T47D (cell line): ENCODE data around the gene BMPR1B.

ENCODE experiments used
- DNase-seq, 2 experiments: peaks; one replicate each; pipeline versions ENCODE4 v3.0.0 to v3.0.0-alpha.2; 2011 to 2012; ENCODE audit warnings: low read depth in 1 of 2, low spot score in 1 of 2
- JUND ChIP-seq: IDR thresholded peaks from 2 replicates; pipeline ENCODE4 v1.6.1; 2012; ENCODE audit warnings: low read depth
- in situ Hi-C: cut with HindIII; loops from 2 replicates; pipeline ENCODE4 v1.10.0; 2016; ENCODE audit warnings: low sequenced_read_pairs, low pct_unique_long_range_greater_than_20kb

Gene BMPR1B

GRCh38 chr4:95186666-95187065, 428.9 kb downstream of the BMPR1B start:
- in situ Hi-C loops, result no loop called here
- TF ChIP-seq JUND, result no peak
- DNase-seq, result no peak

- in situ Hi-C loops, result no loop called here
Observed at GRCh38 chr4:95188701-95189370, 431.1 kb downstream of the BMPR1B start.

GRCh38 chr4:95190751-95191436, 433.1 kb downstream of the BMPR1B start:
- DNase-seq, result peak in 1 of 2 experiments; percentile 15
- no peak for TF ChIP-seq JUND
- in situ Hi-C loops, result no loop called here

More at GRCh38 chr4:95188701-95189370, 431.1 kb downstream of the BMPR1B start:
- TF ChIP-seq JUND, result no peak
- DNase-seq, result no peak

- in situ Hi-C loops, result no loop called here
- DNase-seq, result no peak
Observed at GRCh38 chr4:95191537-95191936, 433.8 kb downstream of the BMPR1B start.

GRCh38 chr4:95193391-95194224, 435.9 kb downstream of the BMPR1B start:
- in situ Hi-C loops, result no loop called here
- no peak for DNase-seq
- TF ChIP-seq JUND, result no peak

More at GRCh38 chr4:95191537-95191936, 433.8 kb downstream of the BMPR1B start:
- TF ChIP-seq JUND, result no peak

- DNase-seq, result no peak
- in situ Hi-C loops, result no loop called here
- TF ChIP-seq JUND, result no peak
Observed at GRCh38 chr4:95197353-95197752, 439.6 kb downstream of the BMPR1B start.

- in situ Hi-C loops, result no loop called here
- no peak for TF ChIP-seq JUND
- DNase-seq, result no peak
Observed at GRCh38 chr4:95198961-95199360, 441.2 kb downstream of the BMPR1B start.

- in situ Hi-C loops, result no loop called here
- no peak for TF ChIP-seq JUND
- no peak for DNase-seq
Observed at GRCh38 chr4:95204267-95204844, 446.6 kb downstream of the BMPR1B start.

- no peak for TF ChIP-seq JUND
- peak in 1 of 2 experiments; percentile 50 for DNase-seq
- in situ Hi-C loops, result no loop called here
Observed at GRCh38 chr4:95204873-95205272, 447.1 kb downstream of the BMPR1B start.
